A549 (cell line): ENCODE measurements around the gene AHNAK2. TPM values are rescaled to one million over a fixed set of nuclear protein-coding genes. Genes with fewer than 3 reads are reported as not detected.
"Not testable (repeated sequence)": the region's sequence is repeated elsewhere in the genome, so short reads cannot be mapped to it uniquely, and the experiment has no call there.

Experiments
- ATAC-seq, 2 experiments: fragments of 200-7000 bp in 1 of 2; fragments of >200 bp in 1 of 2; cut with Nextera tagmentation in 1 of 2; cut with Tn5 transposase in 1 of 2; 3 replicates each; pipeline versions ENCODE4 v1.8.0 to v1.9.1; 2018 to 2020; ENCODE audit warnings: mild to moderate bottlenecking in 1 of 2, moderate library complexity in 1 of 2
- CTCF ChIA-PET: fragments of 300-600 bp; sonication (Branson Sonifier 250); formaldehyde crosslinking; extraction: SDS; loops from one replicate; lab custom pipeline; 2021; ENCODE audit warnings: antibody characterized with exemption, inconsistent platforms; lab: Yijun Ruan, JAX
- POLR2A ChIA-PET: fragments of 350-600 bp; formaldehyde crosslinking; extraction: SDS; loops from one replicate; lab custom pipeline; 2021; ENCODE audit warnings: antibody characterized with exemption, inconsistent platforms; lab: Yijun Ruan, JAX
- DNase-seq, 2 experiments: peaks; one replicate each; pipeline versions ENCODE4 v3.0.0 to v3.0.0-alpha.2; 2011 to 2016; ENCODE audit warnings: low read depth in 1 of 2, low spot score in 1 of 2
- FAIRE-seq: peaks from 2 replicates; lab custom pipeline; 2011; peaks lifted over from hg19 to GRCh38; lab: Jason Lieb, UNC
- H3K27ac ChIP-seq, 2 experiments: fragments of >200 bp; sonication (Bioruptor Twin); formaldehyde crosslinking; 3 replicates each; pipeline ENCODE4 v1.5.1; 2016 to 2017
- H3K4me1 ChIP-seq: fragments of >200 bp; sonication (Bioruptor Twin); formaldehyde crosslinking; 3 replicates; pipeline ENCODE4 v1.6.1; 2016
- H3K4me2 ChIP-seq: fragments of >200 bp; sonication (Bioruptor Twin); formaldehyde crosslinking; 3 replicates; pipeline ENCODE4 v1.6.1; 2016
- H3K4me3 ChIP-seq: fragments of >200 bp; sonication (Bioruptor Twin); formaldehyde crosslinking; 3 replicates; pipeline ENCODE4 v1.5.1; 2016
- H3K9me3 ChIP-seq: fragments of >200 bp; sonication (Bioruptor Twin); formaldehyde crosslinking; 3 replicates; pipeline ENCODE4 v1.6.1; 2016
- CBX2 ChIP-seq: fragments of 200-600 bp; sonication (generic); IDR thresholded peaks from 2 replicates; pipeline ENCODE4 v1.6.1; 2016; ENCODE audit warnings: low read depth, mild to moderate bottlenecking, borderline replicate concordance
- CBX8 ChIP-seq: fragments of 200-600 bp; sonication (generic); IDR thresholded peaks from 2 replicates; pipeline ENCODE4 v1.6.1; 2016
- CEBPB ChIP-seq, 2 experiments: fragments of >200 bp in 1 of 2; sonication (Bioruptor Twin) in 1 of 2; formaldehyde crosslinking in 1 of 2; IDR thresholded peaks; 2 replicates each; pipeline ENCODE4 v1.6.1; 2012 to 2016
- CHD4 ChIP-seq: fragments of 200-600 bp; sonication (generic); IDR thresholded peaks from 2 replicates; pipeline ENCODE4 v1.6.1; 2016; ENCODE audit warnings: antibody characterized with exemption, mild to moderate bottlenecking, borderline replicate concordance
- EHF ChIP-seq: fragments of 250-450 bp; sonication (Bioruptor Pico); IDR thresholded peaks from 2 replicates; pipeline ENCODE4 v1.5.0; 2020; ENCODE audit warnings: mild to moderate bottlenecking
- EHMT2 ChIP-seq: fragments of 200-600 bp; sonication (generic); IDR thresholded peaks from 2 replicates; pipeline ENCODE4 v1.6.1; 2016; ENCODE audit warnings: antibody characterized with exemption, low read depth, mild to moderate bottlenecking, moderate library complexity
- ESRRA ChIP-seq: fragments of 150-350 bp; IDR thresholded peaks from 2 replicates; pipeline ENCODE4 v1.6.1; 2014; ENCODE audit warnings: mild to moderate bottlenecking, low read length, borderline replicate concordance
- FOSL2 ChIP-seq, 2 experiments: fragments of 450-650 bp in 1 of 2; fragments of >200 bp in 1 of 2; sonication (Bioruptor Twin) in 1 of 2; formaldehyde crosslinking; IDR thresholded peaks; 2 replicates each; pipeline versions ENCODE4 v1.5.0 to v1.6.1; 2016 to 2020; ENCODE audit warnings: mild to moderate bottlenecking in 1 of 2, moderate library complexity in 1 of 2
- HOXB13 ChIP-seq: fragments of 250-450 bp; sonication (Bioruptor Pico); IDR thresholded peaks from 2 replicates; pipeline ENCODE4 v1.5.0; 2020; ENCODE audit warnings: low read depth, mild to moderate bottlenecking, moderate library complexity
- KDM5A ChIP-seq: fragments of 200-600 bp; sonication (generic); IDR thresholded peaks from 2 replicates; pipeline ENCODE4 v1.6.1; 2016; ENCODE audit warnings: antibody characterized with exemption, mild to moderate bottlenecking
- MAFK ChIP-seq: fragments of 450-650 bp; IDR thresholded peaks from 2 replicates; pipeline ENCODE4 v1.6.1; 2014; ENCODE audit not compliant: partially characterized antibody
- MAZ ChIP-seq: fragments of 150-350 bp; IDR thresholded peaks from 2 replicates; pipeline ENCODE4 v1.6.1; 2014; ENCODE audit warnings: antibody characterized with exemption, low read depth, low read length, borderline replicate concordance
- MYC ChIP-seq: IDR thresholded peaks from 2 replicates; pipeline ENCODE4 v1.6.1; 2012; ENCODE audit warnings: mild to moderate bottlenecking, inconsistent platforms, low read length, improper control_type of control experiment, borderline replicate concordance
- POLR2A ChIP-seq: IDR thresholded peaks from 2 replicates; pipeline ENCODE4 v1.6.1; 2012; ENCODE audit warnings: mild to moderate bottlenecking, low read length
- POLR2AphosphoS2 ChIP-seq: conservative IDR thresholded peaks from 2 replicates; pipeline ENCODE4 v1.6.1; 2012; ENCODE audit warnings: low read length, improper control_type of control experiment, inconsistent platforms
- RFX5 ChIP-seq: fragments of 450-650 bp; IDR thresholded peaks from 2 replicates; pipeline ENCODE4 v1.7.1; 2014; ENCODE audit warnings: antibody characterized with exemption, mild to moderate bottlenecking, moderate library complexity
- SREBF2 ChIP-seq: fragments of 450-650 bp; IDR thresholded peaks from 2 replicates; pipeline ENCODE4 v1.6.1; 2014; ENCODE audit warnings: mild to moderate bottlenecking, moderate library complexity
- ZFP36 ChIP-seq: fragments of 450-650 bp; IDR thresholded peaks from 2 replicates; pipeline ENCODE4 v1.6.1; 2014; ENCODE audit warnings: borderline replicate concordance; ENCODE audit not compliant: partially characterized antibody
- ZSCAN20 ChIP-seq: fragments of 250-450 bp; sonication (Bioruptor Pico); IDR thresholded peaks from 2 replicates; pipeline ENCODE4 v1.8.0; 2022; ENCODE audit warnings: mild to moderate bottlenecking, moderate library complexity
- WGBS: methylation state at CpG from one replicate; pipeline ENCODE4 v1.1.6; 2017; ENCODE audit errors: missing lambda C conversion rate; 5-methylcytosine and 5-hydroxymethylcytosine counted together
- polyA plus RNA-seq, 4 experiments: library from polyadenylated mRNA; depleted of rRNA in 3 of 4; stranded (reverse); fragments of >200 nt; fragmentation: RNase III in 1 of 4; extraction: RNeasy Plus Mini Kit Qiagen cat#74134 plus additional on column Dnase treatment in 1 of 4; gene quantifications; 2 replicates in 3 of 4; 3 replicates in 1 of 4; pipeline ENCODE4 v1.2.3, GENCODE V29; 2011 to 2017
- TF ChIP-seq, protein P1 (sequence below): fragments of >200 bp; sonication (Bioruptor Twin); formaldehyde crosslinking; IDR thresholded peaks from 3 replicates; pipeline ENCODE4 v1.5.1; 2016
- TF ChIP-seq, protein P2 (sequence below): IDR thresholded peaks from 2 replicates; pipeline ENCODE4 v1.6.1; 2012; ENCODE audit warnings: low read depth, borderline replicate concordance
- TF ChIP-seq, protein P3 (sequence below): IDR thresholded peaks from 2 replicates; pipeline ENCODE4 v1.6.1; 2012
- TF ChIP-seq, protein P4 (sequence below): fragments of 200-600 bp; sonication (generic); IDR thresholded peaks from 2 replicates; pipeline ENCODE4 v1.6.1; 2016; ENCODE audit warnings: antibody characterized with exemption, mild to moderate bottlenecking, moderate library complexity

The AHNAK2 gene
- polyA plus RNA-seq, 2 of the 4 experiments (the other 2 are of a cell fraction) = 43.3 to 43.7 TPM

DNA sequence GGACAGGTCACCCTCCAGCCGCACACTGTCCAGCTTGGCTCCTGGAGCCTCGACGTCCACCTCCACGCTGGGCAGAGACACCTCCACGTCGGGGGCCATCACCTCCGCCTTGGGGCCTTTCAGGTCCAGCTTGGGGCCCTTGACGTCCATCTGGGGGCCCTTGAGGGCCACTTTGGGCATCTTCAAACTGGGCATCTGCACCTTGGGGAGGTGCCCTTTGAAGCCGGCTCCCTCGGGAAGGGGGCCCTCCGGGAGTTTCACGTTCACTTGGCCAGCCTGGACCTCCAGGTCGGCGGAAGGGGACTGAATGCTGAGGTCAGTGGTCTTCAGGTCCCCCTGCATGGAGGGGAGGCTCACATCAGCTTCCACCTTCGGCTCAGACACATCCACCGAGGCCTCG is 28.2 kb downstream of the AHNAK2 start:
- WGBS = 93% methylated on average over 6 of the region's 17 CpGs
- Histone ChIP-seq H3K4me2 (no peak overlapping the region), H3K4me1 (no peaks in the 10 kb centered on the region), H3K4me3 (no peak overlapping the region)
- TF ChIP-seq ZFP36 = no peak
- TF ChIP-seq, protein P1, sequence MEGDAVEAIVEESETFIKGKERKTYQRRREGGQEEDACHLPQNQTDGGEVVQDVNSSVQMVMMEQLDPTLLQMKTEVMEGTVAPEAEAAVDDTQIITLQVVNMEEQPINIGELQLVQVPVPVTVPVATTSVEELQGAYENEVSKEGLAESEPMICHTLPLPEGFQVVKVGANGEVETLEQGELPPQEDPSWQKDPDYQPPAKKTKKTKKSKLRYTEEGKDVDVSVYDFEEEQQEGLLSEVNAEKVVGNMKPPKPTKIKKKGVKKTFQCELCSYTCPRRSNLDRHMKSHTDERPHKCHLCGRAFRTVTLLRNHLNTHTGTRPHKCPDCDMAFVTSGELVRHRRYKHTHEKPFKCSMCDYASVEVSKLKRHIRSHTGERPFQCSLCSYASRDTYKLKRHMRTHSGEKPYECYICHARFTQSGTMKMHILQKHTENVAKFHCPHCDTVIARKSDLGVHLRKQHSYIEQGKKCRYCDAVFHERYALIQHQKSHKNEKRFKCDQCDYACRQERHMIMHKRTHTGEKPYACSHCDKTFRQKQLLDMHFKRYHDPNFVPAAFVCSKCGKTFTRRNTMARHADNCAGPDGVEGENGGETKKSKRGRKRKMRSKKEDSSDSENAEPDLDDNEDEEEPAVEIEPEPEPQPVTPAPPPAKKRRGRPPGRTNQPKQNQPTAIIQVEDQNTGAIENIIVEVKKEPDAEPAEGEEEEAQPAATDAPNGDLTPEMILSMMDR = no peak
- TF ChIP-seq, protein P2, sequence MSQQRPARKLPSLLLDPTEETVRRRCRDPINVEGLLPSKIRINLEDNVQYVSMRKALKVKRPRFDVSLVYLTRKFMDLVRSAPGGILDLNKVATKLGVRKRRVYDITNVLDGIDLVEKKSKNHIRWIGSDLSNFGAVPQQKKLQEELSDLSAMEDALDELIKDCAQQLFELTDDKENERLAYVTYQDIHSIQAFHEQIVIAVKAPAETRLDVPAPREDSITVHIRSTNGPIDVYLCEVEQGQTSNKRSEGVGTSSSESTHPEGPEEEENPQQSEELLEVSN = no peak
- no peak for TF ChIP-seq HOXB13
- TF ChIP-seq ZSCAN20 (CRISPR knock-in tag) = no peak
- no peak for TF ChIP-seq KDM5A
- TF ChIP-seq MYC = no peak
- TF ChIP-seq CBX8 = no peak
- no peak for TF ChIP-seq RFX5
- no peak for TF ChIP-seq POLR2AphosphoS2
- TF ChIP-seq, all 56 proteins: peak for 0
- ChIA-PET POLR2A (no interaction called here), CTCF (interaction anchor here (0.9 to 1.0 kb wide), 2 partner anchors 10 to 62 kb away, joined by 3 to 5 read pairs; no protein-coding TSS in a partner anchor)
- no peak for ATAC-seq
- H3K27ac ChIP-seq = no peak overlapping the region
- FAIRE-seq = no peak
- no peaks in the 10 kb centered on the region for H3K9me3 ChIP-seq
- no peak for DNase-seq

DNA sequence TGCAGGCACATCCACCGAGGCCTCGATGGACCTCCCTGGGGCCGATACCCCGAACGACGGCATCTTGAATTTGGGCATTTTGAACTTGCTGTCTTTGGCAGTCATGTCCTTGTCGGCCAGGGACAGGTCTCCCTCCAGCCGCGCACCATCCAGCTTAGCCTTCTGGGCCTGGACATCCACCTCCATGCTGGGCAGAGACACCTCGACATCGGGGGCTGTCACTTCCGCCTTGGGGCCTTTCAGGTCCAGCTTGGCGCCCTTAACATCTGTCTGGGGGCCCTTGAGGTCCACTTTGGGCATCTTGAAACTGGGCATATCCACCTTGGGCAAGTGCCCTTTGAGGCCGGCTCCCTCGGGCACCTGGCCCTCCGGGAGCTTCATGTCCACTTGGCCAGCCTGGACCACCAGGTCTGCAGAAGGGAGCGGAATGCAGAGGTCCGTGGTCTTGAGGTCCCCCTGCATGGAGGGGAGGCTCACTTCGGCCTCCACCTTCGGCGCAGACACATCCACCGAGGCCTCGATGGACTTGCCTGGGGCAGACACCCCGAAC is 28.7 kb downstream of the AHNAK2 start:
- H3K4me3 ChIP-seq, H3K9me3 ChIP-seq, FAIRE-seq, ATAC-seq, H3K4me2 ChIP-seq, H3K27ac ChIP-seq, POLR2A ChIA-PET, DNase-seq, H3K4me1 ChIP-seq: not testable (repeated sequence)
- CTCF ChIA-PET = interaction anchor here (0.9 to 1.0 kb wide), 2 partner anchors 10 to 62 kb away, joined by 3 to 5 read pairs; no protein-coding TSS in a partner anchor
- WGBS = 98% methylated on average over 18 of the region's 24 CpGs

DNA sequence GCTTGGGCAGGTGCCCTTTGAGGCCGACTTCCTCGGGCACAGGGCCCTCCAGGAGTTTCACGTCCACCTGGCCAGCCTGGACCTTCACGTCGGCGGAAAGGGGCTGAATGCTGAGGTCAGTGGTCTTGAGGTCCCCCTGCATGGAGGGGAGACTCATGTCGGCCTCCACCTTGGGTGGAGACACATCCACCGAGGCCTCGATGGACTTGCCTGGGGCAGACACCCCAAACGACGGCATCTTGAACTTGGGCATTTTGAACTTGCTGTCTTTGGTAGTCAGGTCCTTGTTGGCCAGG is 29.5 kb downstream of the AHNAK2 start:
- TF ChIP-seq CHD4 (no peak), MAZ (no peak), FOSL2 (IDR thresholded peaks at IDR 0.05) (no peak), FOSL2 (CRISPR knock-in tag; IDR thresholded peaks at IDR 0.05) (no peak), EHF (CRISPR knock-in tag) (no peak), SREBF2 (no peak), CBX2 (no peak), MAFK (no peak), ESRRA (no peak), ZSCAN20 (CRISPR knock-in tag) (no peak), EHMT2 (no peak), CEBPB (IDR thresholded peaks at IDR 0.05) (no peak), POLR2A (no peak)
- TF ChIP-seq, protein P3, sequence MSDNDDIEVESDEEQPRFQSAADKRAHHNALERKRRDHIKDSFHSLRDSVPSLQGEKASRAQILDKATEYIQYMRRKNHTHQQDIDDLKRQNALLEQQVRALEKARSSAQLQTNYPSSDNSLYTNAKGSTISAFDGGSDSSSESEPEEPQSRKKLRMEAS = no peak
- TF ChIP-seq, protein P4, sequence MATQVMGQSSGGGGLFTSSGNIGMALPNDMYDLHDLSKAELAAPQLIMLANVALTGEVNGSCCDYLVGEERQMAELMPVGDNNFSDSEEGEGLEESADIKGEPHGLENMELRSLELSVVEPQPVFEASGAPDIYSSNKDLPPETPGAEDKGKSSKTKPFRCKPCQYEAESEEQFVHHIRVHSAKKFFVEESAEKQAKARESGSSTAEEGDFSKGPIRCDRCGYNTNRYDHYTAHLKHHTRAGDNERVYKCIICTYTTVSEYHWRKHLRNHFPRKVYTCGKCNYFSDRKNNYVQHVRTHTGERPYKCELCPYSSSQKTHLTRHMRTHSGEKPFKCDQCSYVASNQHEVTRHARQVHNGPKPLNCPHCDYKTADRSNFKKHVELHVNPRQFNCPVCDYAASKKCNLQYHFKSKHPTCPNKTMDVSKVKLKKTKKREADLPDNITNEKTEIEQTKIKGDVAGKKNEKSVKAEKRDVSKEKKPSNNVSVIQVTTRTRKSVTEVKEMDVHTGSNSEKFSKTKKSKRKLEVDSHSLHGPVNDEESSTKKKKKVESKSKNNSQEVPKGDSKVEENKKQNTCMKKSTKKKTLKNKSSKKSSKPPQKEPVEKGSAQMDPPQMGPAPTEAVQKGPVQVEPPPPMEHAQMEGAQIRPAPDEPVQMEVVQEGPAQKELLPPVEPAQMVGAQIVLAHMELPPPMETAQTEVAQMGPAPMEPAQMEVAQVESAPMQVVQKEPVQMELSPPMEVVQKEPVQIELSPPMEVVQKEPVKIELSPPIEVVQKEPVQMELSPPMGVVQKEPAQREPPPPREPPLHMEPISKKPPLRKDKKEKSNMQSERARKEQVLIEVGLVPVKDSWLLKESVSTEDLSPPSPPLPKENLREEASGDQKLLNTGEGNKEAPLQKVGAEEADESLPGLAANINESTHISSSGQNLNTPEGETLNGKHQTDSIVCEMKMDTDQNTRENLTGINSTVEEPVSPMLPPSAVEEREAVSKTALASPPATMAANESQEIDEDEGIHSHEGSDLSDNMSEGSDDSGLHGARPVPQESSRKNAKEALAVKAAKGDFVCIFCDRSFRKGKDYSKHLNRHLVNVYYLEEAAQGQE = no peak
- no peak for FAIRE-seq
- DNase-seq = no peak
- CTCF ChIA-PET = no interaction called here
- Histone ChIP-seq H3K27ac (no peak overlapping the region), H3K4me2 (no peak overlapping the region), H3K4me3 (no peak overlapping the region), H3K4me1 (no peaks in the 10 kb centered on the region), H3K9me3 (no peaks in the 10 kb centered on the region)
- no peak for ATAC-seq
- POLR2A ChIA-PET = no interaction called here
- 89% methylated on average over 7 of the region's 11 CpGs for WGBS

DNA sequence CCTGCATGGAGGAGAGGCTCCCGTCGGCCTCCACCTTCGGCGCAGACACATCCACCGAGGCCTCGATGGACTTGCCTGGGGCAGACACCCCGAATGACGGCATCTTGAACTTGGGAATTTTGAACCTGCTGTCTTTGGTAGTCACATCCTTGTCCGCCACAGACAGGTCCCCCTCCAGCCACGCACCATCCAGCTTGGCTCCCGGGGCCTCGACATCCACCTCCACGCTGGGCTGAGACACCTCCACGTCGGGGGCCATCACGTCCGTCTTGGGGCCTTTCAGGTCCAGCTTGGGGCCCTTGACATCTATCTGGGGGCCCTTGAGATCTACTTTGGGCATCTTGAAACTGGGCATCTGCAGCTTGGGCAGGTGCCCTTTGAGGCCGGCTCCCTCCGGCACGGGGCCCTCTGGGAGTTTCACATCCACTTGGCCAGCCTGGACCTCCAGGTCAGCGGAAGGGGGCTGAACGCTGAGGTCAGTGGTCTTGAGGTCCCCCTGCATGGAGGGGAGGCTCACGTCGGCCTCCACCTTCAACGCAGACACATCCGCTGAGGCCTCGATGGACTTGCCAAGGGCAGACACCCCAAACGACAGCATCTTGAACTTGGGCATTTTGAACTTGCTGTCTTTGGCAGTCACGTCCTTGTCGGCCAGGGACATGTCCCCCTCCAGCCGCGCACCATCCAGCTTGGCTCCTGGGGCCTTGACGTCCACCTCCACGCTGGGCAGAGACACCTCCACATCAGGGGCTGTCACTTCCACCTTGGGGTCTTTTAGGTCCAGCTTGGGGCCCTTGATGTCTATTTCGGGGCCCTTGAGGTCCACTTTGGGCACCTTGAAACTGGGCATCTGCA is 30.1 kb downstream of the AHNAK2 start:
- H3K4me1 ChIP-seq, H3K4me2 ChIP-seq, H3K27ac ChIP-seq, H3K9me3 ChIP-seq, POLR2A ChIA-PET, DNase-seq, H3K4me3 ChIP-seq, ATAC-seq, FAIRE-seq: not testable (repeated sequence)
- 94% methylated on average over 27 of the region's 35 CpGs for WGBS
- CTCF ChIA-PET = interaction anchor here (0.6 to 1.3 kb wide), 2 partner anchors 15 to 98 kb away, joined by 3 read pairs; no protein-coding TSS in a partner anchor
